Measurements from ENCODE around the gene KBTBD7. TPM values are rescaled to one million over a fixed set of nuclear protein-coding genes. Genes with fewer than 3 reads are reported as not detected.

Gene KBTBD7
- total and polyA plus RNA-seq, 2 of the 8 experiments (the other 6 are each of a cell fraction or from before 2014, with no cell fraction given), result 10.2 to 17.4 TPM

- Histone ChIP-seq H3K23ac (ENCODE audit: insufficient read length) (no peak overlapping the region), H4K8ac (ENCODE audit: extremely low read depth, insufficient read depth, low read length) (no peak overlapping the region), H4K20me1 (replicated peaks in 1 of 2; ENCODE audit: control insufficient read depth in 1 of 2, insufficient read depth in 2 of 2, low read length in 2 of 2) (peaks cover 0 to 2% of the 10 kb centered on the region in 2 experiments), H3K79me1 (ENCODE audit: low read depth, low read length) (no peaks in the 10 kb centered on the region), H2AFZ (ENCODE audit: low read length) (no peak overlapping the region), H3K56ac (replicated peaks; ENCODE audit: insufficient read length, low read depth, low read length) (no peak overlapping the region), H2AK5ac (ENCODE audit: low read depth, low read length) (no peak overlapping the region), H3K9me3 (ENCODE audit: insufficient read depth in 2 of 2, low read depth in 1 of 2, low read length in 1 of 2) (no peaks in the 10 kb centered on the region; a peak in 1 of 4 replicates), H3K4me3 (ENCODE audit: extremely low read depth in 1 of 4, insufficient read depth in 2 of 4, low read depth in 3 of 4, low read length in 4 of 4) (peak overlapping the region; percentile 63 to 83 (median 68); a peak in 5 of 8 replicates), H4K91ac (replicated peaks; ENCODE audit: insufficient read length, low read length) (no peak overlapping the region), H3K4me1 (replicated peaks in 1 of 4; ENCODE audit: control insufficient read depth in 3 of 4, insufficient read depth in 4 of 4, low read length in 3 of 4) (peaks cover 0 to 5% (median 2%) of the 10 kb centered on the region in 4 experiments; a peak in 3 of 7 replicates), H3K9ac (replicated peaks in 1 of 4; ENCODE audit: extremely low read depth in 1 of 4, low read depth in 3 of 4, low read length in 3 of 4) (peak overlapping the region in 1 of 4 experiments; percentile 91; a peak in 1 of 7 replicates), H3K79me2 (ENCODE audit: control insufficient read depth in 1 of 2, insufficient read depth in 2 of 2, low read length in 2 of 2) (peaks cover 0 to 8% of the 10 kb centered on the region in 2 experiments; a peak in 2 of 4 replicates), H3K4me2 (ENCODE audit: insufficient read depth in 1 of 2, low read depth in 2 of 2, low read length in 2 of 2) (peak overlapping the region; percentile 74 to 91), H4K5ac (ENCODE audit: insufficient read length, low read depth, low read length) (no peak overlapping the region), H2BK20ac (ENCODE audit: low read length) (no peak overlapping the region), H2BK12ac (ENCODE audit: low read depth, low read length) (no peak overlapping the region; the same call in 1 of the 2 replicates), H2BK15ac (ENCODE audit: low read length) (no peak overlapping the region), H3K36me3 (ENCODE audit: control insufficient read depth in 2 of 4, insufficient read depth in 4 of 4, low read length in 3 of 4) (no peaks in the 10 kb centered on the region), H3K27ac (ENCODE audit: low read depth, low read length) (no peak overlapping the region), H2BK120ac (replicated peaks; ENCODE audit: low read depth, low read length) (no peak overlapping the region), H2BK5ac (ENCODE audit: low read depth, low read length) (no peak overlapping the region), H3K23me2 (ENCODE audit: low read depth, low read length) (peaks cover 6% of the 10 kb centered on the region), H3K27me3 (replicated peaks in 1 of 4; ENCODE audit: control insufficient read depth in 3 of 4, extremely low read depth in 1 of 4, insufficient read depth in 3 of 4, low read length in 3 of 4) (no peaks in the 10 kb centered on the region), H3K18ac (ENCODE audit: extremely low read depth, low read length) (no peak overlapping the region), H3K4ac (replicated peaks; ENCODE audit: insufficient read length, low read depth, low read length) (no peak overlapping the region), H3K14ac (ENCODE audit: insufficient read length) (no peak overlapping the region)
- FAIRE-seq (no peak), DNase-seq (ENCODE audit: low read depth in 1 of 2, low spot score in 2 of 2) (no peak)
- CTCF ChIA-PET (ENCODE audit: partially characterized antibody), result interaction anchor here (1.0 to 1.3 kb wide), 2 partner anchors 29 to 32 kb away, joined by 3 read pairs; no protein-coding TSS in a partner anchor
- POLR2A ChIA-PET (ENCODE audit: partially characterized antibody), result interaction anchor here (1.0 to 1.6 kb wide), 2 partner anchors 62 to 86 kb away, joined by 3 to 4 read pairs; no protein-coding TSS in a partner anchor
- WGBS, 2 experiments (ENCODE audit: extremely low coverage in 1 of 2, insufficient coverage in 1 of 2, insufficient read length in 1 of 2, insufficient replicate concordance in 2 of 2, low coverage in 1 of 2, low lambda C conversion rate in 2 of 2, missing lambda C conversion rate in 1 of 2), result 93% methylated on average over 18 of the region's 18 CpGs; no CpG with 5 or more reads in 1 of the 2 experiments
- TF ChIP-seq POLR2A (IDR thresholded peaks at IDR 0.05; ENCODE audit: control extremely low read depth in 1 of 2, low read depth in 2 of 2, low read length in 2 of 2) (no peak), TCF12 (IDR thresholded peaks at IDR 0.05; ENCODE audit: low read depth, low read length) (no peak), RNF2 (IDR thresholded peaks at IDR 0.05; ENCODE audit: borderline replicate concordance, low read depth, low read length, missing control alignments, poor library complexity, severe bottlenecking) (no peak), KDM1A (IDR thresholded peaks at IDR 0.05; ENCODE audit: borderline replicate concordance, low read length) (no peak), CTCF (IDR thresholded peaks at IDR 0.05; ENCODE audit: control extremely low read depth in 1 of 3, insufficient read depth in 1 of 3, low read depth in 1 of 3, low read length in 3 of 3) (no peak), SP2 (IDR thresholded peaks at IDR 0.05; ENCODE audit: low read length) (no peak), PHF8 (conservative IDR thresholded peaks at IDR 0.05; ENCODE audit: low read depth, low read length) (no peak), EZH2 (IDR thresholded peaks at IDR 0.05; ENCODE audit: low read depth, low read length, severe bottlenecking) (no peak), POU5F1 (IDR thresholded peaks at IDR 0.05; ENCODE audit: low read depth, low read length) (no peak), HDAC6 (IDR thresholded peaks at IDR 0.05; ENCODE audit: low read depth, low read length) (no peak), BACH1 (IDR thresholded peaks at IDR 0.05; ENCODE audit: low read length) (no peak)
These were observed 900 bp downstream of the KBTBD7 start for GRCh38 chr13:41193469-41193868.
